CD4-positive, CD25-positive, alpha-beta regulatory T cell (primary cell): ENCODE results near the gene PASK. TPM values are rescaled to one million over a fixed set of nuclear protein-coding genes. Genes with fewer than 3 reads are reported as not detected.
A peak's percentile ranks its signal among the peaks of the same experiment; 100 is the strongest.
"Not testable (repeated sequence)": the region's sequence is repeated elsewhere in the genome, so short reads cannot be mapped to it uniquely, and the experiment has no call there.

Experiments used
- ATAC-seq, 2 donors: fragments of 150-1000 bp; cut with Tn5 transposase; one replicate each; pipeline ENCODE4 v1.10.0; 2021; ENCODE audit warnings: low read depth in 2 of 2, moderate number of reproducible peaks in 2 of 2, moderate library complexity in 1 of 2
- DNase-seq, 3 donors: peaks; one replicate each; pipeline versions ENCODE4 v3.0.0 to v3.0.0-alpha.2; 2012 to 2022; ENCODE audit warnings: mixed read lengths in 1 of 3
- H3K27ac ChIP-seq: one replicate; pipeline ENCODE4 v1.7.0; 2013; ENCODE audit warnings: mild to moderate bottlenecking, low read length; ENCODE audit not compliant: insufficient read depth, poor library complexity, severe bottlenecking
- H3K27me3 ChIP-seq: one replicate; pipeline ENCODE4 v1.7.0; 2013; ENCODE audit warnings: low read length; ENCODE audit not compliant: control insufficient read depth, insufficient read depth
- H3K36me3 ChIP-seq: one replicate; pipeline ENCODE4 v1.7.0; 2013; ENCODE audit warnings: mild to moderate bottlenecking, low read length, moderate library complexity; ENCODE audit not compliant: control insufficient read depth, insufficient read depth
- H3K4me1 ChIP-seq: 2 replicates; pipeline ENCODE4 v1.7.0; 2013; ENCODE audit warnings: mild to moderate bottlenecking, low read length; ENCODE audit not compliant: insufficient read depth, control insufficient read depth, poor library complexity, severe bottlenecking
- H3K4me3 ChIP-seq: one replicate; pipeline ENCODE4 v1.7.0; 2013; ENCODE audit warnings: low read depth, mild to moderate bottlenecking, low read length, moderate library complexity
- H3K9me3 ChIP-seq, 2 experiments: 1 replicate in 1 of 2; 2 replicates in 1 of 2; pipeline ENCODE4 v1.7.0; 2013; ENCODE audit warnings: low read length in 2 of 2, mild to moderate bottlenecking in 1 of 2, moderate library complexity in 1 of 2; ENCODE audit not compliant: control insufficient read depth in 2 of 2
- H3K27ac Mint-ChIP-seq, 3 donors: one replicate each; pipeline ENCODE4 v1.8.0; 2020 to 2022; ENCODE audit warnings: mild to moderate bottlenecking in 3 of 3, mixed read lengths in 3 of 3, moderate library complexity in 2 of 3
- H3K27me3 Mint-ChIP-seq: one replicate; pipeline ENCODE4 v1.8.0; 2022; ENCODE audit warnings: mild to moderate bottlenecking, mixed read lengths
- H3K36me3 Mint-ChIP-seq: one replicate; pipeline ENCODE4 v1.8.0; 2020; ENCODE audit warnings: mixed read lengths
- H3K4me1 Mint-ChIP-seq, 4 donors: one replicate each; pipeline ENCODE4 v1.8.0; 2020 to 2022; ENCODE audit warnings: mixed read lengths in 4 of 4, mild to moderate bottlenecking in 1 of 4
- H3K4me3 Mint-ChIP-seq, 4 donors: one replicate each; pipeline ENCODE4 v1.8.0; 2020 to 2022; ENCODE audit warnings: mild to moderate bottlenecking in 4 of 4, mixed read lengths in 4 of 4, moderate library complexity in 3 of 4
- H3K9me3 Mint-ChIP-seq, 7 donors: one replicate each; pipeline ENCODE4 v1.8.0; 2020 to 2022; ENCODE audit warnings: mixed read lengths in 7 of 7, mild to moderate bottlenecking in 3 of 7, moderate library complexity in 2 of 7
- polyA plus RNA-seq, 4 donors: library from polyadenylated mRNA; unstranded; fragments of 300-500 nt; fragmentation: Illumina TruSeq; gene quantifications; one replicate each; pipeline ENCODE4 v1.2.3, GENCODE V29; 2021
- total RNA-seq: library from RNA; stranded (reverse); gene quantifications from one replicate; pipeline ENCODE4 v1.2.3, GENCODE V29; 2022

PASK gene
- total RNA-seq (160 TPM), polyA plus RNA-seq (10 to 100 TPM; 15.9 to 38.3 (median 21.7) TPM)

- peak within 1 kb of the TSS; percentile 95 to 100 (median 98) for H3K4me3 Mint-ChIP-seq
- H3K4me1 Mint-ChIP-seq = peaks cover 14 to 53% (median 44%) of the 10 kb centered on the region in 4 donors
- H3K9me3 Mint-ChIP-seq = no peaks in the 10 kb centered on the region
- peaks cover 4% of the 10 kb centered on the region for H3K36me3 ChIP-seq
- ATAC-seq (peak; percentile 78 to 82), DNase-seq (peak; percentile 92 to 97 (median 93))
- H3K27ac ChIP-seq = peak within 1 kb of the TSS; percentile 75
- H3K4me1 ChIP-seq = peaks cover 24% of the 10 kb centered on the region
- H3K27me3 Mint-ChIP-seq = peaks cover 6% of the 10 kb centered on the region
- H3K9me3 ChIP-seq = no peaks in the 10 kb centered on the region
- H3K4me3 ChIP-seq = peak within 1 kb of the TSS; percentile 87
- peak within 1 kb of the TSS; percentile 93 to 98 (median 95) for H3K27ac Mint-ChIP-seq
- H3K36me3 Mint-ChIP-seq = peaks cover 7% of the 10 kb centered on the region
- no peaks in the 10 kb centered on the region for H3K27me3 ChIP-seq
Measured at GRCh38 chr2:241148891-241149674, at the start of gene PASK. TSS of gene PASK (minus strand) at chr2:241149472. CDS start at chr2:241143032, 6,440 bp downstream.

GRCh38 chr2:241198381-241199279 is 49.4 kb upstream of the PASK start:
- ATAC-seq = no peak
- no peaks in the 10 kb centered on the region for H3K36me3 Mint-ChIP-seq
- H3K27ac ChIP-seq = no peak overlapping the region
- H3K9me3 ChIP-seq = no peaks in the 10 kb centered on the region
- no peak overlapping the region for H3K27ac Mint-ChIP-seq
- H3K9me3 Mint-ChIP-seq = no peaks in the 10 kb centered on the region
- no peaks in the 10 kb centered on the region for H3K4me1 ChIP-seq
- no peaks in the 10 kb centered on the region for H3K27me3 Mint-ChIP-seq
- DNase-seq = no peak
- H3K4me1 Mint-ChIP-seq = no peaks in the 10 kb centered on the region
- no peaks in the 10 kb centered on the region for H3K36me3 ChIP-seq
- no peak overlapping the region for H3K4me3 Mint-ChIP-seq
- H3K4me3 ChIP-seq = no peak overlapping the region
- H3K27me3 ChIP-seq = no peaks in the 10 kb centered on the region

DNA sequence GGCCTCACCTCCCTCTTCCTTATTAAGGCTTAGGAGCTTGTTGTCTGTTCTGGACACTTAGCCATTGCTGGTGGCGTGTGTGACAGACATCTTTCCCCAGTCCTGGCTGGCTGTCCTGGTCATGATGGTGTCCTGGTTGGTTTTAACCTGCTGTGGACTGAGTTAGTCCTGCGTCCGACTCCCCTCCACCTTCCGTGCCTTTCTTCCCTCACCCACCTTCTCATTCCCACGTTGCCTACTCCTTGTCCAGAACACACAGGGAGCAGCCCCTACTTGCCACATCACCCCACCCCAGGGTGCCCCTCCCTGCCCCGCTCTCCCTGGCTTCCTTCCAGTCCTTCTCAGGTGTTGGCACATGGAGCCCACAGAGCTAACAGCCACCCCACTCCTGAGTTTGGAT is 48.7 kb upstream of the PASK start:
- H3K27me3 ChIP-seq = no peaks in the 10 kb centered on the region
- Mint-ChIP-seq H3K4me3 (no peak overlapping the region), H3K27me3 (no peaks in the 10 kb centered on the region), H3K4me1 (no peaks in the 10 kb centered on the region), H3K9me3 (no peaks in the 10 kb centered on the region), H3K36me3 (no peaks in the 10 kb centered on the region), H3K27ac (no peak overlapping the region)
- no peak overlapping the region for H3K27ac ChIP-seq
- no peak overlapping the region for H3K4me3 ChIP-seq
- H3K9me3 ChIP-seq = no peaks in the 10 kb centered on the region
- no peak for DNase-seq
- H3K36me3 ChIP-seq = no peaks in the 10 kb centered on the region
- no peak for ATAC-seq
- H3K4me1 ChIP-seq = no peaks in the 10 kb centered on the region

GRCh38 chr2:241197246-241197645 is 48.0 kb upstream of the PASK start:
- not testable (repeated sequence) for H3K4me3 ChIP-seq, H3K4me3 Mint-ChIP-seq, ATAC-seq, H3K4me1 Mint-ChIP-seq, H3K27me3 ChIP-seq, H3K9me3 Mint-ChIP-seq, H3K36me3 Mint-ChIP-seq, H3K36me3 ChIP-seq, H3K9me3 ChIP-seq, H3K27ac ChIP-seq, DNase-seq, H3K4me1 ChIP-seq, H3K27ac Mint-ChIP-seq, H3K27me3 Mint-ChIP-seq

DNA sequence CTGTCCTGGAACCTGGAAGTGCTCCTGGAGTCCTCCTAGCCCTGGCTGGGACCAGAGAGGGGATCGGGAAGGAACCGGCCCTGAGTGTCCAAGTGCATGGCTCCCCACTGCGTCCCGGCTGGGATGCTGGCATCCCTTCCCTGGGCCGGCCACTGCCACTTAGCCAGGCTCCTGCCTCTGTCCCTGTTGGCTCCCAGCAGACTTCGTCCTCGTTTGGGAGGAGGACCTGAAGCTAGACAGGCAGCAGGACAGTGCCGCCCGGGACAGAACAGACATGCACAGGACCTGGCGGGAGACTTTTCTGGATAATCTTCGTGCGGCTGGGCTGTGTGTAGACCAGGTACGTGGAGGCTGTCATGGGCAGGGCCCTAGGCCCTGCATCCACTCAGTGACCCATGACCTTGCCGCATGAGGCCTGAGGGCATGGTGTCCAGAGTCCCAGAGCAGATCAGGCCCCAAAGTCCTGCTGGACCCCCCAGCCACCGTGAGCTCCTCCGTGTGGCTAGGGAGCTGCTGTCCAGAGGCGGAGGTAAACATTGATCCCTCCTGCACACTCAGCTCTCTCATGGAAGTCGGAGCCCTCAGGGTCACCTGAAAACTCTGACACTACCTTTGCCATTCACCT is 46.3 kb upstream of the PASK start:
- Mint-ChIP-seq H3K4me1 (no peaks in the 10 kb centered on the region), H3K9me3 (no peaks in the 10 kb centered on the region), H3K36me3 (no peaks in the 10 kb centered on the region), H3K27ac (no peak overlapping the region), H3K27me3 (no peaks in the 10 kb centered on the region), H3K4me3 (no peak overlapping the region)
- no peaks in the 10 kb centered on the region for H3K36me3 ChIP-seq
- DNase-seq (no peak), ATAC-seq (no peak)
- H3K4me3 ChIP-seq = no peak overlapping the region
- H3K9me3 ChIP-seq = no peaks in the 10 kb centered on the region
- H3K4me1 ChIP-seq = no peaks in the 10 kb centered on the region
- H3K27ac ChIP-seq = no peak overlapping the region
- no peaks in the 10 kb centered on the region for H3K27me3 ChIP-seq

- H3K36me3 ChIP-seq = no peaks in the 10 kb centered on the region
- H3K27me3 ChIP-seq = no peaks in the 10 kb centered on the region
- H3K9me3 ChIP-seq = no peaks in the 10 kb centered on the region
- Mint-ChIP-seq H3K4me1 (no peaks in the 10 kb centered on the region), H3K9me3 (no peaks in the 10 kb centered on the region), H3K4me3 (no peak overlapping the region), H3K27me3 (no peaks in the 10 kb centered on the region), H3K27ac (no peak overlapping the region), H3K36me3 (no peaks in the 10 kb centered on the region)
- ATAC-seq (no peak), DNase-seq (no peak)
- no peak overlapping the region for H3K4me3 ChIP-seq
- no peaks in the 10 kb centered on the region for H3K4me1 ChIP-seq
- no peak overlapping the region for H3K27ac ChIP-seq
Measured at GRCh38 chr2:241194811-241195210, 45.5 kb upstream of the PASK start.

GRCh38 chr2:241193271-241193670 is 44.0 kb upstream of the PASK start:
- no peak overlapping the region for H3K27ac ChIP-seq
- Mint-ChIP-seq H3K27ac (no peak overlapping the region), H3K9me3 (no peaks in the 10 kb centered on the region), H3K4me3 (no peak overlapping the region), H3K4me1 (no peaks in the 10 kb centered on the region), H3K27me3 (no peaks in the 10 kb centered on the region), H3K36me3 (no peaks in the 10 kb centered on the region)
- no peaks in the 10 kb centered on the region for H3K27me3 ChIP-seq
- ATAC-seq (no peak), DNase-seq (no peak)
- no peaks in the 10 kb centered on the region for H3K9me3 ChIP-seq
- H3K4me3 ChIP-seq = no peak overlapping the region
- H3K4me1 ChIP-seq = no peaks in the 10 kb centered on the region
- no peaks in the 10 kb centered on the region for H3K36me3 ChIP-seq
